A375 (cell line): ENCODE data around the gene IRAK2. TPM values are rescaled to one million over a fixed set of nuclear protein-coding genes. Genes with fewer than 3 reads are reported as not detected.

ENCODE experiments used
- small RNA-seq: library from RNA; depleted of rRNA; stranded (forward); fragments of <200 nt; gene quantifications from one replicate; pipeline ENCODE3, GENCODE V24; 2014
- total RNA-seq: library from RNA; depleted of rRNA; stranded (reverse); fragments of >200 nt; shearing (Covaris generic); gene quantifications from 2 replicates; pipeline ENCODE4 v1.2.3, GENCODE V29; 2014; rRNA removed

The IRAK2 gene, protein sequence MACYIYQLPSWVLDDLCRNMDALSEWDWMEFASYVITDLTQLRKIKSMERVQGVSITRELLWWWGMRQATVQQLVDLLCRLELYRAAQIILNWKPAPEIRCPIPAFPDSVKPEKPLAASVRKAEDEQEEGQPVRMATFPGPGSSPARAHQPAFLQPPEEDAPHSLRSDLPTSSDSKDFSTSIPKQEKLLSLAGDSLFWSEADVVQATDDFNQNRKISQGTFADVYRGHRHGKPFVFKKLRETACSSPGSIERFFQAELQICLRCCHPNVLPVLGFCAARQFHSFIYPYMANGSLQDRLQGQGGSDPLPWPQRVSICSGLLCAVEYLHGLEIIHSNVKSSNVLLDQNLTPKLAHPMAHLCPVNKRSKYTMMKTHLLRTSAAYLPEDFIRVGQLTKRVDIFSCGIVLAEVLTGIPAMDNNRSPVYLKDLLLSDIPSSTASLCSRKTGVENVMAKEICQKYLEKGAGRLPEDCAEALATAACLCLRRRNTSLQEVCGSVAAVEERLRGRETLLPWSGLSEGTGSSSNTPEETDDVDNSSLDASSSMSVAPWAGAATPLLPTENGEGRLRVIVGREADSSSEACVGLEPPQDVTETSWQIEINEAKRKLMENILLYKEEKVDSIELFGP
- 3.5 and 4.5 TPM in 2 replicates for total RNA-seq

GRCh38 chr3:10164546-10165393 lies at the start of gene IRAK2:
IRAK2 (plus strand) TSS chr3:10164919; CDS start chr3:10164955, 36 bp downstream.

GRCh38 chr3:10115326-10116137 lies 49.2 kb upstream of the IRAK2 start, which contains the start of gene BRK1:
BRK1 (plus strand) TSS chr3:10115675; CDS start chr3:10115702, 27 bp downstream.

DNA sequence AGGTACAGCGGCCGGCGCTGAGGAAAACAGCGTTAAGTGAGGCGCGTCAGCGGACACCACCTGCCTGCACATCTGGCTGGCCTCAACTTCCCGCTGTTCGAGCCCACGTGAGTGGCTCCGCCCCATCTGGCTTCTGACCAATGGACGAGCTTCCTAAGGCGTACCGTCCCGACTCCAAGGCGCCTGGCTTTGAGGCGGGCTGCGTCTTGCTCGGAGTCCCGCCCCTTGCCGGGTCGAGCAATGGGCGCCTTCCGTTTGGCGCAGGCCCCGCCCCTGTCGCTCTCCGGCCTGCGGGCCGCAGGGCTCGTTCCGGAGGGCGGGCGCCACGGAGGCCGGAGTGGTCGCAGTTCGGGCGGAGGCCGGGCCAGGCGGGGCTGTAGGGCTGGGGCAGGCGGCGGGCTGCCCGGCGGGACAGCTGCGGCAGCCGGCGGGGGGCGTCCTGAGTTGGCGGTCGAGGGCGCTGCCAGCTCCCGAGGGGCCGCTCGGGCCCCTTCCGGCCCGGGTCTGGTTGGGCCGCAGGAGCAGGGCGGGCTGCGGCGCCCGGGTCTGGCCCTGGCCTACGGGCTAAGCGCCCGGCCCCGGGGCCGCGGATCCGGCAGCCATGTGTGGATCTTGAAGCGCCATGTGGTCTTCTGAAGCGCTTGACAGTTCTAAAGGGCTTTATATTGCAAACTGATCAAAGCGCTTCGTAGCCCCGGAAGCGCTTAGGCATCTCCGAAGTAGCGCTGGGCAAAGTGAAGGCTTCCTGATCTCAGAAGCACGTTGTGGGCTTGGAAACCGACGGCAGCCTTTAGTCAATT lies 83.7 kb downstream of the IRAK2 start, which contains the start of gene TATDN2:
TSS of gene TATDN2 (plus strand) at position 276 of the 800 bp plus-strand sequence. CDS start 742 bp downstream, outside the sequence.

DNA sequence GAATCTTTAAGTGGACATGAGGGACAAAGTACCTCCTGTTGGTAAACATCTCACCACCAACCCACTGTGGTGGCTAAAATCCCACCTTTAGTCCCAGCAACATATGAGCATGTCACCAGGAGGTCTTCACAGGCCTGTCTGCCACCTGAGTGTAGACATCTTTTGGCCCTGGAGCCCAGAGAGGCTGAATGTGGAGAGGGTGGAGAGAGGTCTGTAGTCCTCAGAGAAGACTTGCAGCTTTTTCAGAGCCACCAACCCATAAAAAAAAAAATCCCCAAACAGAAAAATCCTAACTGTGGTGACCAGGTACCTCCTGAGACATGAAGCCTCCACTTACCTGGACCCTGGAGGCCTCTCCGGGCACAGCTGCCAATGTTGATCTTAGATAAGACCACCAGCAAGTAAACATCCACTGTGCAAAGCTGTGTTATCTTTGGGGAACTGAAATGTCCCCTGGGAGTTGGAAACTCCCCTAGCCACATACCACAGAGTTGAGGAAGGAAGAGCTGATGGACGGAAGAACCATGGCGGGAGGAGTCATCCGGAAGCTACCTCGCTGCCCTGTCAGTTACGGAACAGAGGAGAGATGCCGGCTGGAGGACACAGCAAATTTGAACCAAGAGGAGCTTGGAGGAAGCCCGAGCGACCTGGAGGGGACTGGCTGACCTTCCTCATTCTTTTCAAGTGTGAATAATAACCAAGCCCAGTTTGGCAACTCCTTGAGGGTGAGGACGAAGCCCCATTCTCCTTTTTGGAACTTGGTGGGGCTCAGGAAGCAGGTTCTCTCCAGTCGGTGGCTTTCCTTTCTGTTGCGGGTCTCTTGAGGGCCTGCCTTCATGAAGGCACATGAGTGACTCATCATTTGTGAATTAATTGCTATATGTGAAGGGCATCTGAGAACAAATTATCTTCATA lies 128.0 kb downstream of the IRAK2 start, which contains the start of gene GHRL:
TSS of gene GHRL (minus strand) at position 443 of the 915 bp plus-strand sequence. CDS start 2,767 bp downstream, outside the sequence.

Small RNA genes lying within 50 kb of the gene (small RNA-seq; reads per million reads assigned to genes)
- gene RF02126, result not detected

Other genes starting within 250 kb of the IRAK2 start
- 35.3 and 37.3 TPM in 2 replicates for gene IL17RC, start 247.8 kb upstream of the IRAK2 start, total RNA-seq
- gene CRELD1, start 231.1 kb upstream of the IRAK2 start, total RNA-seq, result 18.7 and 20.7 TPM in 2 replicates
- gene PRRT3, start 212.5 kb upstream of the IRAK2 start, total RNA-seq, result 1.5 and 1.6 TPM in 2 replicates
- 42.6 and 59.0 TPM in 2 replicates for gene EMC3, start 178.1 kb upstream of the IRAK2 start, total RNA-seq
- 42.7 and 46.6 TPM in 2 replicates for gene FANCD2, start 138.5 kb upstream of the IRAK2 start, total RNA-seq
- not detected in 2 replicates for gene FANCD2OS, start 56.7 kb upstream of the IRAK2 start, total RNA-seq
- 60.2 and 60.5 TPM in 2 replicates for gene BRK1, start 49.2 kb upstream of the IRAK2 start, total RNA-seq
- 52.1 and 54.9 TPM in 2 replicates for gene VHL, start 23.1 kb upstream of the IRAK2 start, total RNA-seq
- 10.1 and 12.1 TPM in 2 replicates for gene TATDN2, start 83.5 kb downstream of the IRAK2 start, total RNA-seq
- gene GHRL, start 128.0 kb downstream of the IRAK2 start, total RNA-seq, result 0.13 and 1.8 TPM in 2 replicates
- 188 and 202 TPM in 2 replicates for gene SEC13, start 156.2 kb downstream of the IRAK2 start, total RNA-seq